HG02970 (cell line): ENCODE measurements around the gene CERS6.
"Not testable (repeated sequence)": the region's sequence is repeated elsewhere in the genome, so short reads cannot be mapped to it uniquely, and the experiment has no call there.

Experiments
- ATAC-seq: cut with Tn5 transposase; IDR thresholded peaks from one replicate; pipeline ENCODE4 v1.9.1; 2021; ENCODE audit warnings: mild to moderate bottlenecking, moderate library complexity, moderate number of reproducible peaks; ENCODE audit not compliant: unreplicated experiment, low FRiP score

CERS6 gene

GRCh38 chr2:168626096-168626495 lies 170.0 kb downstream of the CERS6 start:
- ATAC-seq: no peak

DNA sequence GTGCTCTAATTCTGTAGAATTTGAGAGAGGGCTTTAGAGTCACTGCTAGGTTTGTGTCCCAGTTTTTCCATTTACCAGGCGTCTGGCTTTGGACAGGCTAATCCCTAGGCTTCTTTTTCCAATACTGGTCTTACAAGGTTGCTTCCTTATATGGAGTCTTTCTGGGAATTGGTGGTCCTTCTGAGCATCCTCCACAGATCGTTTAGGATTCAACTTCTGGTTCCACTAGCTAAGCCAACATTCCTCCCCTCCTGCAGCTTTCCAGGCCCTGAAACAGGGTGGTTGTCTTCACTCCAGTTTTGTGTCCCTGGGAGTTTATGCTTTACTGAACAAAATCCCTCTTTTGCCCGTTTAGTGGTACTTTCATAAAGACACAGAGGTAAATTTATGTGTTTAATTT lies 170.6 kb downstream of the CERS6 start:
- ATAC-seq: no peak

DNA sequence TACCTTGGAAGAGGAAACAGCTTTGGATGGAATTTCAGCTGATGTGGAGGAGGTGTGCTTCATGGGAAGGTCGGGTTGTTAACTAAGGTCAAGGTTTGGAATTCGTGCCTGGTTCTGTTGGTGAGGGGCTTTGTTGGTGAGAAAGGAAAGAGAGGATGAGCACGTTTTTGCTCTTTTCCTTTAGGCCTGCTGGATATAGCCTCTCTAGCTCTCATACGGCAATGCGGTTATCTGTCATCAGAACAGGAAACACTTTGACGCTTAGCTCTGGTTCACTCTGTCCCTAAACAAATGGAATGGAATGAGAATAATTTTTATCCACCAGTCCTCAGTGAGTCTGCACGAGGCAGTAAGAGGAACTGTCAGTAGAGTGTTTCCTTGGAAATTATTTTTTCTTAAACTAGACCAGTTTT lies 176.6 kb downstream of the CERS6 start:
- no peak for ATAC-seq

DNA sequence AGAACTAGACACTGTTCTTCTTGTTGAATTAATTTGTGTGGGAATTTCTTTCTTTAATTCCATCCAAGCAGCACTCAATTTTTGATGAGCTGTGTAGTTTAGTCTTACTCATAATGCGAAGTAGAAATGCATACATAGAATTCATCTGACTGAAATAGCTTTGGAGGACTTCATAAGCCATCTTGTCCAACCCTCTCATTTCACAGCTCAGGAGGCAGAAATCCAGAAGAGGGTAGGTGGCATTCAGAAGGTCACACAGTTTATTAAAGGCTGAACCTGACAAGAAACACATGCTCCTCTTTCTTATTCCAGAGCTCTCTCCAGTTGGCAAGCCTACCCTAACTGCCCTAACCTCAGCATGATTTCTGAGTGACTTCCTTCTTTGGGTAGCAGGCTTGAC lies 177.1 kb downstream of the CERS6 start:
- no peak for ATAC-seq

DNA sequence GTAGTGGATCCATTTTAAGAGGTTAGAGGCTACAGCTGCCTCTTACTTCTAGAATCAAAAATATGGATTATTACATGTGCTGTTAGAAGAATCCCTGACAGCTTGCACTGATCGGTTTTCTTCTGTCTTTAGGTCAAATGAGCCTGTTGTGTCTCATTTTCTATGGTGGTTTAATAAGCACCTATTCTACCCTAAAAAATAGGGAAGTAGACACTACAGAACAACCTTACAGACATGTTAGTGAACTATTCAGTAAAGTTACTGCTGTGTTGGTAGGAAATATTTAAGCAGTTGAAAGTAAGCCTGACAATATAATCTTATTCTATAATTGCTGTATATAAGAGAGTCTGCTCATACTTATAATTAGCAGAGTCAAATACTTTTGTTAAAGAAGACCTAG lies 177.8 kb downstream of the CERS6 start:
- ATAC-seq: no peak

DNA sequence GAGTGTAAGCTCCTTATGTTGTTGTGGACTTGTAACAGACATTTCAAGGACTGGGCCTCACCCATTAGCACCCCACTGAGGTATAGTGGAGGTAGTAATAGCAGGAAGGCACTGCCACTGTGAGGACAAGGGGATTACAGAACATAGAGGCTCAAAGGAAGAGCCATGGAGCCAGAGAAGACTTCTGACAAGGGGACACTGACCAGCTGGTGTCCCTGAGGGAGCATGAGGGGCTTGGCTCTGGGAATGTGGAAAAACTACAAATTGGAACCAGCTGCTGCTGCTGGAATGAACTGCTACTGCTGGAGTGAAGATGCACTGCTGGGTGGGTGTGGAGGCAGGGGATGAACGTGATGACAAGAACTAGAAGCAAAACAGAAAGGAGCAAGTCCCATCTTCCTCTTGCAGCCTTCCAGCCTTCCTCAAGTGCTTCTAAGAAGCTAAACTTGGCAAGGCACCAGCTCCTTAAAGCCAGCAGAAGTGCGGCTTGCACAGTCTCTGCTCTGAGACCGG lies 179.0 kb downstream of the CERS6 start:
- ATAC-seq: no peak

DNA sequence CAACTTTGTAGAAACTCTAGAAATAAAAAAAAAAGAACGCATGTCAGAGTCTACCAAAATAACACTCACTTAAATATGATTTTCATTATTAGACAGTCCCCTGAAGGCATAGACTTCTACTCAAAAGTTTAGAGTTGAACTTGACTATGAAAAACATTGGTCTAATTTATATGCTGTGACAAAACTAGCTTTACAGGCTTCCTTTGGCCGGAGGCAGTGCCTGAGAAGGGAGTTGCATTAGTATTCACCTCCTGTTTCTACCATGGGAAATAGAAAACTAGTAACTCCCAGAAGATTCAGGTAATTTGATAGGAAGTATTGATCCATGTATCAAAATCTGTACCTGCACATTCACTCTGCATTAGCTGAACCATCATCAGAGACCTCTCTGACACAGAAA lies 182.9 kb downstream of the CERS6 start:
- no peak for ATAC-seq

DNA sequence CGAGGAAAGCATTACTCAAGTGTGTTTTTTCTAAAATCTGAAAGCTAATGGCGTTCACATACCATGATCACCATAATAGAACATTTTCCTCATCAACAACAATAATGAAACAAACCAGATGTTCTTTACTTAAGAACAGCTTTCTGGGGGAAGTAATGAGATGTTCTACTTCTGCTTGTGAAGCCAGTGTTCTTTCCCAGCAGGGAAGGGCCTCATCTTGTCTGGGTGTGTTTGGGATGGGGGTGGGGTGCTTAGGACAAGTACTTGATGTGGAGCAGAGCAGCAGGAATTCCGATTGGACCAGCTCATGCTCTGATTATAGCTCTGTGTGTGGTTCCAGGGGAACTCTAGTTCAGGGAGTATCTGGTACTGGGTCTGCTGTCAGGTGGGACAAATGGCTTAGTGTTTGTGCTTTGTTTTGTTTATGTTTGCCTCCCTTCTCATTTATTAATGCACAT lies 183.4 kb downstream of the CERS6 start:
- no peak for ATAC-seq

DNA sequence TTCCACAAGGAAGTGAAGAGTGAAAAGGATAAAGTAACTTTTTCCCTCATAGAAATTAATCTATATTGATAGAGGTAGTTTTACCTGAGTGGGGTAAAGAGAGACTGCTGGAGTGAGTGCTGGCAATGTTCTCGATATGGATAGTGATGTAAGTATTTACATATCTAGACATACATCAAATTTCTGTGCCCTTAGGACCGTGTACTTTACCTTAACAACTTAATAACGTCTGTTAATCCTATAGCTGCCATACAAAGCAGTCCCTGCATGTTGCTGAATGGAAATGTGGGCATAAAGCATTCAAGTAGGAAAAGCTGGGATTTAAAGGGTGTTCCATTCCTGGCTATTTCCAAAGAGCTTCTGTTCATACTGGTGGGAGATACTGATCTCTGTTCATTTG lies 184.0 kb downstream of the CERS6 start:
- ATAC-seq: no peak

DNA sequence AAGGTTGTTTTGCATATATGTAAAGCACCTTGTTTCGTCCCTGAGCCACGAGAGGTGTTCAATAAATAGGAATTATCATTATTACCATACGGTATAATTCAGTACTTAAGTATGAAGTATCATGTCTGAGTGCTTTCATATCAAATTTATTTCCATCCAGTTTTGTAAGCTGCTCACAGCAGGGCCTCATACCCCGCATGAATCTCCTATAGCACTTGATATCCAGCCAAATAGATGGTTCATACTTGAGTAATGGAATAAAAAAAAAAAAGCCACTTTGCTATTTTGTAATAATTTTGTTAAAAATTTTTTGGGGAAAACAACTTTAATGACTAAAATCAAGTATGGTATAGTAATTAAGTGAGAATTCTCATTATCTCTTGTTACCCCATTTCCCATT lies 185.6 kb downstream of the CERS6 start:
- no peak for ATAC-seq

DNA sequence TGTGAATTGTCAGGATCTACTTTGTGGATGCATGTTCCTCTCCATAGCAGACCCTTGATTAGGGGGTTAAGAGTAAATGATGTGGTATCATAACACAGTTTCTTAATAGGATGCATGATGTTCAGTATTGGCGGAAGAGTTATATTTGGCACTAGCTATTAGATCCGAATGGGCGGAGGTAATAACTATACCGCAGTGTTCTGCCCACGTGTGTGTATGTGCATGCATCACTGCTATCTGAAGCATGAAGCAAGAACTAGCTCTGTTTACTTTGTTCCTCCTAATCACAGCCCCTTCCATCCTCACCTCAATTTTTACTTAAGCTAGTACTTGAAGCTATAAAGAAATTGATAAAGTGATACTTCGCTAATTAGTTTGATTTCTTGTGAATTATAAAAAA lies 186.8 kb downstream of the CERS6 start:
- ATAC-seq: no peak

DNA sequence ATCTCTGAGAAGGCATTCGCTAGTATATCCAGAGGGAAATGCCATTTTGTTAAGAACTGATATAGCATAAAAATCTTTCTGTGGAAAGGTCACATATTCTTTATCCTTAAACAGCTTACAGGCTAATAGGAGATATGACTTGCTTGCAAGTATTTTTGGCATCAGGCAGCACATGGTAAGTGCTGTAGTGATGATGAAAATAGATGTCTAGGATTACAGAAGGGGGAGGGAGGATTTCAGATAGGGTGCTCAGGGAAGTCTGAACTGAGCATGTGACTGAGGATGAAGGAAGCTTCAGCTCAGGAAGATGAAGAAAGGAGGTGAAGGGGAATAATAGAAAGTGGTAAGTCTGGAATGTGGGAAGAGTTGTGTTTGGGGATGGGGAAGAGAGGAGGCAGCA lies 187.9 kb downstream of the CERS6 start:
- ATAC-seq: no peak

GRCh38 chr2:168645696-168646338 lies 189.7 kb downstream of the CERS6 start:
- no peak for ATAC-seq

DNA sequence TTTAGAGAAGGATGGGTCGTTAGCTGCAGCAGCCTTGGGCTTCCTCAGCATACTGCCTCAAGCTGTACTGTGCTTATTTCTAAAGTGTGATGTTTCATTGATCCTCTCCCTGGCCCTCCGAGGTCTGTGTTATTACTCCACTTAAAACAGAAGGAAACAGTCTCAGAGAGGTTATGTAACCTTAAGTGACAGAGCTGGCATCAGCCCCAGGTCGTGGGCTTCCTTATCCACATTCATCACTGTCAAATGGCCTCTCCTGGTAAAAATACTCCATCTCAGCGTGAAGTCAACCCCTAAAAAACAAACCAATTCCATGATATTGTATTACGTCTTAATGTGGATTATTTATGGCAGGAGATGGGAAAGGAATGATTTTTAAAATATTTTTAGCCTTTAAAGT lies 193.0 kb downstream of the CERS6 start:
- no peak for ATAC-seq

GRCh38 chr2:168649562-168649961 lies 193.5 kb downstream of the CERS6 start:
- ATAC-seq: no peak

DNA sequence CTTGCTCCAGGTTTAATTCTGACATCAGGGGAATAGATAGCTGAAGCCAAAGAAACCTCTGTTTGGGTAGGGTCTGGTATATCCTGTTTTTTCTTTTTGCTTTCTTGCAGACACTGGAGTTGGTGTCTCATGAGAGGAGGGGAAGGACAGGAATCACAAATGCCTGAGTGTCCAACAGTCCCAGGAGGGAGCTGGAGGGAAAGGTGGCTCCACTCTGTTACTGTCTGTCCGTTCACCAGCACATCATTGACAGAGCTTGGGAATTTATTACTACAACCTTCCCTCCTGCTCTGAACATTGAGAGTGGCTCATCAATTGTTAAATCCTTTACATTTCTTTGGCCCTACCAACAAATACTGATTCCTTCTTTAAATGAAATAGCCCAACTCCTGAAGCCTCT lies 194.1 kb downstream of the CERS6 start:
- ATAC-seq: no peak

GRCh38 chr2:168650781-168651180 lies 194.7 kb downstream of the CERS6 start:
- ATAC-seq: no peak

GRCh38 chr2:168652997-168653921 lies 197.2 kb downstream of the CERS6 start:
- no peak for ATAC-seq

DNA sequence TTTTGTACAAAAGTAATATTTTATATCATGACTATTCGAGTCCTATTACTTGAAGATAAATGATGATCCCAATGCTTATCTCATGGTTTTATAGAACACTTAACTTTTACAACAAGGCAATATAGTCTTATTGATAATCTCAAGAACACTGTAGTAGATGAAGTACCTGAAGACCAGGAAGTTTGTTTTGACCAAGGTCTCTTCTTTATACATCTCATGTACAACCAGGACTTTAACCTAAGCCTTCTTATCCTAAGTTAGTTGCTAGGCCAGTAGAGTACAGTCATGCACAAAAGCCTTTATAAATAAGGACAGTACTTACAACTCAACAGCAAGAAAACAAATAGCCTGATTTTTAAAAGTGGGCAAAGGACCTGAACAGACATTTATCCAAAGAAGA lies 198.6 kb downstream of the CERS6 start:
- ATAC-seq: no peak

DNA sequence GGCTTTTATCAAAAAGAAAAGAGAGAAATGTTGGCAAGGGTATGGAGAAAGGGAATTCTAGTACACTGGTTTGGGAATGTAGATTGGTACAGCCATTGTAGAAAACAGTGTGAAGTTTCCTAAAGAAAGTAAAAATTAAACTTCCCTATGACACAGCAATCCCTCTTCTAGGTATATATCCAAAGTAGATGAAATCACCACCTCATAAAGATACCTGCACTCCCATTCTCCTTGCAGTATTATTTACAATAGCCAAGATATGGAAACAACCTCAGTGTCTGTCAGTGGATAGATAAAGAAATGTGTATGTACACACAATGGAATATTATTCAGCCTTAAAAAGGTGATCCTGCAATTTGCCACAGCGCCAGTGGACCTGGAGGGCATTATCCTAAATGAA lies 199.1 kb downstream of the CERS6 start:
- ATAC-seq: no peak

DNA sequence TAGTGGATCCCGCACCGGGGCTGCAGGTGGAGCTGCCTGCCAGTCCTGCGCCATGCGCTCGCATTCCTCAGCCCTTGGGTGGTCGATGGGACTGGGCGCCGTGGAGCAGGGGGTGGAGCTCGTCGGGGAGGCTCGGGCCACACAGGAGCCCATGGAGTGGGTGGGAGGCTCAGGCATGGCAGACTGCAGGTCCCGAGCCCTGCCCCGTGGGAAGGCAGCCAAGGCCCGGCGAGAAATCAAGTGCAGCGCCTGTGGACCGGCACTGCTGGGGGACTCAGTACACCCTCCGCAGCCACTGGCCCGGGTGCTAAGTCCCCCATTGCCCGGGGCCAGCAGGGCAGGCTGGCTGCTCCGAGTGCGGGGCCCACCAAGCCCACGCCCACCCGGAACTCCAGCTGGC lies 201.3 kb downstream of the CERS6 start:
- not testable (repeated sequence) for ATAC-seq

DNA sequence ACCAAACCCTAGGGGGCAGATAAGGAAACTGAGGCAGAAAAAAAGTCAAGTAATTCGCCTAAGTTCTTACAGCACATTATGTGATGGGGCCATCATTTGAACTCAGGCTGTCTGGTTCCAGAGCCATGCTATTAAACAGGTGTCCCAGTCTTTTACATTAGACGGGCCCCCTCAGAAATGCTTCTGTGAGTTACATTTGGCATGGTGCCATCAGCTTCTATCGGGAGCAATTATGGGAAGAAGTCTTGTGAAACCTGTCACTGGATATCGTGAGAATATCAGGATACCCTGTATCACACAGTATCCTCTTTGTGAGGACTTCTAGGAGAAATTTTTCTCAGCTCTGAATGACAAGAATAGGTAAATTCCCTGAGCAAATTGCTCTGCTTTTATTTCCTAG lies 202.6 kb downstream of the CERS6 start:
- ATAC-seq: no peak
